ENCODE measurements around the gene CHD2.

CHD2 gene

DNA sequence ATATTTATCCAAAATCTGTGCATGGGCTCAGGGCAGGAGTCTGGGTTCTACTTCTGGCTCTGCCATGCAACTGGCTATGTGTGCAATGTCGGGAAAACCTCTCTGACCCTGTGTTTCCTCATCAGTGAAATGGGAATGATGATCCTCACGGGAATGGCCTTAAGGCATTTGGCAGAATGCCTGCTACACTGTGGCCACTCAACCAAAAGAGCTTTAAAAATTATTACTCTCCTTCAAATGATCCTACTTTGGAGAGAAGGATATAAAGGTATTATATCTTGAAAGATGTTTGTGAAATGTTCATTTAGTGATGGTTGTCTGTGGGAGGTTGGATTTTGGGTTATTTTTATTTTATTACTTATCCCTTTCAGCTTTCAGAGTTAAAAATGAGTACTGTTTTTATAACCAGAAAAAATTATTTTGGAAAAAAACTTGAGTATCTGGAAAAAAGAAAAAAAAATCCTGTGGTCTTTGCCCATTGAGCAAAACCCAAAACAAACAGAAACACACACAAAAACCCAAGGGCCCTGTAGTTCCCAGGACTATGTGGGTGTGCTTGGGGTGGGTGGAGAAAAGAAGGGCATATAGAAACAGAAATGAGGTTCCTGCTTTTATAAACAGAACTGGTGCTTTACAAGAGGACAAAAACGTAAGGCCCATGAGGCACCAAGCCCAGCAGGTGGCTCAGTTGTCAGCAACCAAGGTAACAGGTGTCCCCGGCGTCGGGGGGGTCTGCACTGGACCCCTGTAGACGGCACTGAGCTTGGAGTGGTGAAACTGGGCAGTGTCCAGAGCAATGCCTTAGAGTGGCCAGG is 166.9 kb downstream of the CHD2 start:
- Histone ChIP-seq H3K9ac (ENCODE audit: low read depth, low read length) (no peak overlapping the region), H3K9me3 (ENCODE audit: insufficient read depth, low read length, severe bottlenecking) (no peaks in the 10 kb centered on the region), H3K4me1 (ENCODE audit: insufficient read depth, low read length) (no peaks in the 10 kb centered on the region), H3K36me3 (ENCODE audit: insufficient read depth, low read length) (peaks cover 19% of the 10 kb centered on the region), H3K4me3 (ENCODE audit: low read depth in 1 of 2, low read length in 2 of 2) (no peak overlapping the region), H4K20me1 (ENCODE audit: insufficient read depth, low read length) (peaks cover 3% of the 10 kb centered on the region; the same call in 1 of the 2 replicates), H2AFZ (ENCODE audit: low read depth, low read length) (no peak overlapping the region), H3K27ac (ENCODE audit: low read length) (no peak overlapping the region), H3K79me2 (ENCODE audit: insufficient read depth, low read length) (peaks cover 31% of the 10 kb centered on the region; the same call in 1 of the 2 replicates), H3K27me3 (ENCODE audit: insufficient read depth, low read length, poor library complexity) (no peaks in the 10 kb centered on the region), H3K4me2 (ENCODE audit: insufficient read depth, low read length) (no peak overlapping the region)
- ATAC-seq (ENCODE audit: insufficient read depth, low read depth) (no peak), DNase-seq (no peak)
- TF ChIP-seq, protein P1, sequence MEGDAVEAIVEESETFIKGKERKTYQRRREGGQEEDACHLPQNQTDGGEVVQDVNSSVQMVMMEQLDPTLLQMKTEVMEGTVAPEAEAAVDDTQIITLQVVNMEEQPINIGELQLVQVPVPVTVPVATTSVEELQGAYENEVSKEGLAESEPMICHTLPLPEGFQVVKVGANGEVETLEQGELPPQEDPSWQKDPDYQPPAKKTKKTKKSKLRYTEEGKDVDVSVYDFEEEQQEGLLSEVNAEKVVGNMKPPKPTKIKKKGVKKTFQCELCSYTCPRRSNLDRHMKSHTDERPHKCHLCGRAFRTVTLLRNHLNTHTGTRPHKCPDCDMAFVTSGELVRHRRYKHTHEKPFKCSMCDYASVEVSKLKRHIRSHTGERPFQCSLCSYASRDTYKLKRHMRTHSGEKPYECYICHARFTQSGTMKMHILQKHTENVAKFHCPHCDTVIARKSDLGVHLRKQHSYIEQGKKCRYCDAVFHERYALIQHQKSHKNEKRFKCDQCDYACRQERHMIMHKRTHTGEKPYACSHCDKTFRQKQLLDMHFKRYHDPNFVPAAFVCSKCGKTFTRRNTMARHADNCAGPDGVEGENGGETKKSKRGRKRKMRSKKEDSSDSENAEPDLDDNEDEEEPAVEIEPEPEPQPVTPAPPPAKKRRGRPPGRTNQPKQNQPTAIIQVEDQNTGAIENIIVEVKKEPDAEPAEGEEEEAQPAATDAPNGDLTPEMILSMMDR (IDR thresholded peaks at IDR 0.05; ENCODE audit: borderline replicate concordance, extremely low read depth, low read length, poor library complexity, severe bottlenecking): no peak
- TF ChIP-seq EZH2 (IDR thresholded peaks at IDR 0.05; ENCODE audit: borderline replicate concordance, low read depth, low read length, severe bottlenecking): no peak

DNA sequence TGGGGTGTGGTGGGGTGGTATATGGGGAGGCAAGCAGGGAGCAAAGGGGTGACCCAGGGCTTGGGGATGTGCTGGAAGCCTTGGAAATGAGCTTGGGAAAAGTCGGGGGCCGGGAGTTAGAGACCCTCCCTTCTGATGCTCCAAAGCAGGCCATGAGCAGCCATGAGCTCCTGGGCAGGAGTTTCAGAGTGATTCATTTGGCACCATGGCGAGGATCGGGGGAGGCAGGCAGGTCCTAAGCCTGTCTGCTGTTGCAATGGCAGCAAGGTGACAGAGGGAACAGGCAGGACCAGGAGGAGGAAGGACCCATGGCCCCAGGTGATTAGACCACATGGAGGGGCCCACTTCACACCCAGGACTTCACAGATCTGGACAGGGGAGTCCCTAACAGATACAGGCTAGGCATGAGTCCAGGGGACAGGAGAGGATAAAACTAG is 167.5 kb downstream of the CHD2 start:
- Histone ChIP-seq H3K36me3 (ENCODE audit: insufficient read depth, low read length) (peaks cover 19% of the 10 kb centered on the region), H3K4me1 (ENCODE audit: insufficient read depth, low read length) (no peaks in the 10 kb centered on the region), H2AFZ (ENCODE audit: low read depth, low read length) (no peak overlapping the region), H3K4me3 (ENCODE audit: low read depth in 1 of 2, low read length in 2 of 2) (no peak overlapping the region), H3K79me2 (ENCODE audit: insufficient read depth, low read length) (peaks cover 32% of the 10 kb centered on the region; the same call in 1 of the 2 replicates), H3K9ac (ENCODE audit: low read depth, low read length) (no peak overlapping the region; the same call in 1 of the 2 replicates), H3K27me3 (ENCODE audit: insufficient read depth, low read length, poor library complexity) (no peaks in the 10 kb centered on the region), H3K9me3 (ENCODE audit: insufficient read depth, low read length, severe bottlenecking) (no peaks in the 10 kb centered on the region), H4K20me1 (ENCODE audit: insufficient read depth, low read length) (peaks cover 3% of the 10 kb centered on the region; the same call in 1 of the 2 replicates), H3K4me2 (ENCODE audit: insufficient read depth, low read length) (no peak overlapping the region), H3K27ac (ENCODE audit: low read length) (no peak overlapping the region)
- ATAC-seq (ENCODE audit: insufficient read depth, low read depth) (no peak), DNase-seq (no peak)
- TF ChIP-seq, protein P1 (IDR thresholded peaks at IDR 0.05; ENCODE audit: borderline replicate concordance, extremely low read depth, low read length, poor library complexity, severe bottlenecking): no peak
- TF ChIP-seq EZH2 (IDR thresholded peaks at IDR 0.05; ENCODE audit: borderline replicate concordance, low read depth, low read length, severe bottlenecking): no peak

DNA sequence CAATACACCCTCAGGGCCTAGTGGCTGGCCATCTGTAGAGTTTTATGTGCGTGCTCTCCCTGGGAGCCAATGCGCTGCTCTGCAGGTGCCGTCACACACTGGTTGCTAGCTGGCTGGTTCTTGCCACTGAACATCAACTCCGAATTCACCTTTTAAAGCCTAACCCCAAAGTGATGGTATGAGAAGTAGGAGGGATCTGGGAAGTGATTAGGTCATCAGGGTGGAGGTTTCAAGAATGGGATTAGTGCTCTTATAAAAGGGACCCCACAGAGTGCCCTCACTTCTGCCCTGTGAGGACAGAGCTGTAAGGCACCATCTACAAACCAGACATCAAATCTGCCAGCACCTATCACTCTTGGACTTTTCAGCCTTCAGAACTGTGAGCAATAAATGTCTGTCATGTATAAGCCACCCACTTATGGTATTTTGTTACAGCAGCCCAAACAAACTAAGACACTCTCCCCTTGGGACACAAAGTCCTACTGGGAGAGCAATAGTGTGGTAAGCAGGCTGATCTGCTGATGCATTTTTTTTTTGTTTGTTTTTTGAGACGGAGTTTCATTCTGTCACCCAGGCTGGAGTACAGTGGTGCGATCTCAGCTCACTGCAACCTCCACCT is 168.6 kb downstream of the CHD2 start:
- H4K20me1 ChIP-seq (ENCODE audit: insufficient read depth, low read length): peaks cover 3% of the 10 kb centered on the region; the same call in 1 of the 2 replicates
- H3K9ac ChIP-seq (ENCODE audit: low read depth, low read length): no peak overlapping the region
- TF ChIP-seq EZH2 (IDR thresholded peaks at IDR 0.05; ENCODE audit: borderline replicate concordance, low read depth, low read length, severe bottlenecking): no peak
- TF ChIP-seq, protein P1 (IDR thresholded peaks at IDR 0.05; ENCODE audit: borderline replicate concordance, extremely low read depth, low read length, poor library complexity, severe bottlenecking): no peak
- peaks cover 19% of the 10 kb centered on the region for H3K36me3 ChIP-seq (ENCODE audit: insufficient read depth, low read length)
- DNase-seq (no peak), ATAC-seq (ENCODE audit: insufficient read depth, low read depth) (no peak)
- H3K4me1 ChIP-seq (ENCODE audit: insufficient read depth, low read length): no peaks in the 10 kb centered on the region
- no peak overlapping the region for H3K4me2 ChIP-seq (ENCODE audit: insufficient read depth, low read length)
- H3K27ac ChIP-seq (ENCODE audit: low read length): no peak overlapping the region
- H3K4me3 ChIP-seq (ENCODE audit: low read depth in 1 of 2, low read length in 2 of 2): no peak overlapping the region
- no peak overlapping the region for H2AFZ ChIP-seq (ENCODE audit: low read depth, low read length)
- H3K27me3 ChIP-seq (ENCODE audit: insufficient read depth, low read length, poor library complexity): no peaks in the 10 kb centered on the region
- H3K9me3 ChIP-seq (ENCODE audit: insufficient read depth, low read length, severe bottlenecking): no peaks in the 10 kb centered on the region
- peaks cover 39% of the 10 kb centered on the region for H3K79me2 ChIP-seq (ENCODE audit: insufficient read depth, low read length)
